Caki2 (cell line): ENCODE results near the gene BICDL1. TPM values are rescaled to one million over a fixed set of nuclear protein-coding genes. Genes with fewer than 3 reads are reported as not detected.

Experiments used
- DNase-seq: peaks from one replicate; pipeline ENCODE4 v3.0.0-alpha.2; 2015; ENCODE audit warnings: low read depth
- in situ Hi-C: cut with HindIII; loops from 2 replicates; pipeline ENCODE4 v1.10.0; 2016; ENCODE audit warnings: low sequenced_read_pairs, low pct_unique_long_range_greater_than_20kb, mixed read lengths
- total RNA-seq: library from RNA; depleted of rRNA; stranded (reverse); fragments of >200 nt; shearing (Covaris generic); gene quantifications from 2 replicates; pipeline ENCODE4 v1.2.3, GENCODE V29; 2014; ENCODE audit warnings: low replicate concordance

The BICDL1 gene
- total RNA-seq, 1 experiment from 2014 or later, result 21.3 TPM

- in situ Hi-C loops, result no loop called here
These were observed 101.7 kb downstream of the BICDL1 start for GRCh38 chr12:120090626-120091295.

GRCh38 chr12:120091371-120092090 is 102.5 kb downstream of the BICDL1 start:
- in situ Hi-C loops, result no loop called here
- no peak for DNase-seq

More at GRCh38 chr12:120090626-120091295, 101.7 kb downstream of the BICDL1 start:
- no peak for DNase-seq

DNA sequence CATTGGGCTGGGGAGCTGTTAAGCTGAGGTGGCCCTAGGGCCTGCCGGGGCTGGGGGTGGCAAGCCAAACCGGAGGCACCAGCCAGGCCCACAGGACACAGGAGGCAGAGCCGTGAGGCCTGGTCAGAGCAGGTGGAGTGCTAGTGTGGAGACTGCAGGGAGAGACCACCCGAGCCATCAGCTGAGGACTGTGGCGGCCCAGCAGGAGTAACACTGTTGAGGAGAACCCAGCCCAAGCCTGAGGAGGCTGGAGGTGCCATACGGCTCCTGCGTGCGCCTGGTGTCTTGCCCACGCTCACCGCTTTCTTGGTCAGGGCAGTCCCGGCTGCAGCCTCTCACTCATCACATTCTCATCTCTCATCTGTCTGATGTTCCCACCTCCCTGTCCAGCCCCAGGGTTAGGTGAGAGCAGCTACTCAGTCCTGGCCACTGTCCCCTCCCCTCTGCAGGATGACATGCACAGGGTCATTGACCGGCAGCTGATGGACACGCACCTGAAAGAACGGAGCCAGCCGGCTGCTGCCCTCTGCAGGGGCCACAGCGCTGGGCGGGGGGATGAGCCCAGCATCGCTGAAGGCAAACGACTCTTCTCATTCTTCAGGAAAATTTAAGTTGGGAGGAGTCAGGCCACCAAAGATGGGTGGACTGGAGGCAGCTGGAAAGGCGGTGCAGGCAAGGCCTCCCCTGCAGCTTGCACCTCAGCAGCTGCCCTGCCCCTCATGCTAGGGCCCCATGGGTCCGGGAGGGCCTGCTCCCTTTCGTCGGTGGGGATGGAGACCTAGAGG is 103.7 kb downstream of the BICDL1 start:
- no peak for DNase-seq
- in situ Hi-C loops, result no loop called here

GRCh38 chr12:120093336-120093591 is 104.2 kb downstream of the BICDL1 start:
- in situ Hi-C loops, result no loop called here
- DNase-seq, result no peak

DNA sequence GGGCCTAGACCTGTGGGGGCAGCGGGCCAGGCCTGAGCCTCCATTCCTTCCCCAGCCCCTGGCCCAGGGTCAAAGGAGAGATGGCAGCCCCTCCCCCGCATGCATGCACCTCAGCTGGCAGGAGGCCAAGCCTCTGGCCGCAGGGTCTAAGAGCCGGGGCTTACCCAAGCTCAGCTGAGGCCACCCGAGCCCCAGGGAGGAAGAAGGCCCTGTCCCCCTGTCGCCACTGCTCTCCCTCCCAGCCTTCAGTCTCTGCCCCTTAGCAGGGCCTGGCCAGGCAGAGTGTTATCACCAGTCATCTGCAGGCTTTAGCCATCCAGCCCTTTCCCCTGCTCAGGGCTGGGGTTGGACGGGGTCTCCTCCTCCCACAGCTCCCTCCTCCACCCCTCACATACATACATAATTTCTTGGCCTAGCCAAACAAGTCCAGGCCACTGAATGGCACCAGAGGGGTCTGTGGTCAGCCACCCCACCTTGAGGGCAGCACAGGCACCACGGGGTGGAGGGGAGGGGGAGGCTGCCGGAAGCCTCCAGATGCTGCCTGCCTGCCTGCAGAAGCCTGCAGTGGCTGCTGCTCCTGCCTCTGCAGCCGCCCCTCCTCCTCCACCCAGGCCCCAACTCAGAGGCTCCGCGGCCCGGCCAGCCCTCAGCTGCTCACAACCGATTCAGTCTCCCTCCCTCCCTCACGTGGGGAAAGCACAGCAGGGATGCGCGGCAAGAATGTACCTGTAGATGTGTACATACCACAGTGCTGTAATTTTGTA is 104.7 kb downstream of the BICDL1 start:
- in situ Hi-C loops, result no loop called here
- no peak for DNase-seq

DNA sequence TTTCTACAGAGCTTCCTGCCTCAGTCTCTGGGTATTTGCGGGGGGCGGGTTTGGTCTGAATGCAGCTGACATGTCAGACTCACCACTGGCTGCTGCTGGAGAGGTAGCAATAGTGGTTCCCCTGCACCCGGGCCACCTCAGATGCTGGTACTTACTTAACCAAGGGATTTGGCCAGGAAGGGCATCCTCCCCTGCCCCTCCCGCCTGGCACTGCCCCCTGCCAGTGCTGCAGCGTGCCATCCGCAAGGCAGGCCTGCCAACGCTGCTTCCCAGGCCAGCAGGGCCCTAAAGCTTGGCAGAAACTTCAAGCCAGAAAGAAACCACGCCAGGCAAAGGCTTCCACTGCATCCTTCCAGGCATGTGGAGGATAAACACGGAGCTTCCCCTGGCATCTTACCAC is 105.4 kb downstream of the BICDL1 start:
- no peak for DNase-seq
- in situ Hi-C loops, result no loop called here

GRCh38 chr12:120095331-120095730 is 106.3 kb downstream of the BICDL1 start:
- no peak for DNase-seq
- in situ Hi-C loops, result no loop called here

DNA sequence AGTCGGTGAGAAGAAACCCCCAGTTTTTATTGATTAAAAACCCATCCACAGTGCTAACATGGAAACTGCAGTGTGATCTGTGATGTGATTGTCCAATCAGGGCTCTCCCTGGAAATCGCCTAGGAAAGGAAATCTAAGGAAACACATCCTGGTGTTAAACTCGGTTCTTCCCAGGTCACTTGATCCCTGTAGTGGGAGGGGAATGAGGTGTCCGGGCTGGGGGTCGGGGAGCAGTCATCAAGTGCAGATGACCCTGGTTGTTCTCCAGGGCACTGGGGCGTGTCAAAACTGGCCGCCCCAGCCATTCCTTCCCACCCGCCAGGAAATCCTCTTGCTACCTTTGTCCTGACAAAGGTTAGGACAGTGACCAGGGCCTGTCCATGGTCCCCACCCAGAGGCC is 106.7 kb downstream of the BICDL1 start:
- DNase-seq, result no peak
- in situ Hi-C loops, result no loop called here

DNA sequence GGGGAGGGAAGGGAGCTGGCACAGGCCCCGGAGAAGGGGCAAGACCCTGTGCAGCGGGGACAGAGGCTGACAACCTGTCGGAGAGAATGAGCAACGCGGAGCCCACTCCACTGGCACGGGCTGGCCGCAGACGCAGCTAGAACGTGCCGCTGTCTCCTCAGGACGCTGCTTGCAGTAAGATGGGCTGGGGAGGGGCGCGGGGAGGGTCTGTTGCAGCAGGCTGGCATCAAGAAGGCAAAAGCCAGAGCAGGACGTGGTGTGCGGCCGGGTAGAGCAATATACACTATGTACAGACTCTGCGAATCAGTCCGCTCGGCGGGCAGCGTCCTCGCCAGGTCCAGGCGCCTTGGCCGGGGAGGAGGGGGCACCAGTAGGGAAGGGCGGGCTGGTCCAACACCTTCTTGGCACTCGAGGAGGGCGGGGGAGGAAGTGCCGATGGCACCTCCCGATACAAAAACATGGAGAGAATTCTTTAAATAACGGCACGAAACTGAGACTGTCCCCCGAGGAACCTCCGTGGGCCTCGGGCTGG is 107.7 kb downstream of the BICDL1 start:
- DNase-seq, result no peak
- in situ Hi-C loops, result no loop called here

DNA sequence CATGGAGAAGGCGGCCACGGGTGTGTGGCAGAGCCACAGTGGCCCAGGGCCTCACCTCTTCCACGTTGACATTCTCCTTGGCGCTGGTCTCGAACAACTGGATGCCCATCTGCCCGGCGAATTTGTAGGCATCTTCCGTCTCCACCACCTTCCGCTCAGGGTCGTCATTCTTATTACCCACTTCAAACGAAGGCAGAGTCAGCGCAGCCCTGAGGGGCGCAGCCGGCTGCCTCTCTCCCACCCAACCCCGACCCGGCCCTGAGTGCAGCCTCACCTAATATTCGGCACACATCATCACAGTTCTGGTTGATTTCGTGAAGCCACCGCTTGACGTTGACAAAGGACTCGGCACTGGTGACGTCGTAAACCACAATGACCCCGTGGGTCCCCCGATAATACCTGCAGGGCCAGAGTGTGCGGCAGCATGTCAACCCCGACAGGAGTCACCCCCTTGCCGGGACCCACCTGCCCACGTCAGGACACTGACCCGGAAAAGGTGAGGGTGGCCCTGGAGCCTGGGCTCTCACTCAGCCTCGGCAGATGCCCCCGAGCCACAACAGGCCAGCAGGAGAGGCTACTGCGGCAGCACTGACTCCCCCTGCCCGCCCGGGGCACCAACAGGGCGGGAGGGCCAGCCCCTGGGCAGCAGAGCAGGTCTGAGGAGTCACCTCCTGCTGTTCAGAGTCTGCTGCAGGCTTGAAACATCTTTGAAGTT is 109.9 kb downstream of the BICDL1 start:
- no peak for DNase-seq
- in situ Hi-C loops, result no loop called here

- in situ Hi-C loops, result no loop called here
- no peak for DNase-seq
These were observed 110.7 kb downstream of the BICDL1 start for GRCh38 chr12:120099738-120100137.

DNA sequence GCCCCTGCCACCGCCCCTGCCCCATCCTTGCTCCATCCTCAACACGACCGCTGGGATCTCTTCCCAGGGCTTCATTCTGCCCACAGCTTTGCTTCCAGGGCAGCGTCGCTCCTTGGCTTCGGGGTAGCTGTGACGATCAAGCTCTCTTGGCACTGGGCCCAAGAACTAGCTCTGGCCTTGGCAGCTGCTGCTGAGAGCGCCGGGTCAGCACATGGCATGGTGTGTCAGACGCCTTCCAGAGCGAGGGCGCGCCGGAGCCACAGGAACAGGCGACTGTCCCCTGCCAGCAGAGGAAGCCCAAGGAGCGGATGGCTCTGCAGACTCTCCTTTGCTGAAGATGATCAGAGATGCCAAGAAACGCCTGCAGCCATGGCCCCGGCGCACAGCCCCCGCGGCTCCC is 111.6 kb downstream of the BICDL1 start:
- in situ Hi-C loops, result no loop called here
- no peak for DNase-seq

DNA sequence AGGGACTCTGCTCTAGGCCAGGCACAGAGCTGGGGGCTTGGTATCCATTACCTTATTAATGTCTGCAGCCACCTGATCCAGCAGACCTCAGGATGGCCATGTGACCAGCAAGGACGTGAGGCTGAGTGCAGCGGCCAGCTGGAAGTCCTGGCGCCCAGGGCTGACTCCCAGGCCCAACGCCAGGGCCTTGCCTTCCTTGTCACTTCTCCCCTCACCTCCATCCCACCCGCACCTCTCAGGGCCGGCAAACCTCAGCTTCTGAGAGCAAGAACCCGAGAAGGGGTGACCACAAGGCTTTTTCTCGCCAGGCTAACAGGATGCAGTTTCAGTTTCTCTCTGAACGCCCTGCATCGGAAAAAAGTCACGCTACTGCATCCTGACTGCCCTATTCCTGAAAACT is 112.1 kb downstream of the BICDL1 start:
- no peak for DNase-seq
- in situ Hi-C loops, result no loop called here

DNA sequence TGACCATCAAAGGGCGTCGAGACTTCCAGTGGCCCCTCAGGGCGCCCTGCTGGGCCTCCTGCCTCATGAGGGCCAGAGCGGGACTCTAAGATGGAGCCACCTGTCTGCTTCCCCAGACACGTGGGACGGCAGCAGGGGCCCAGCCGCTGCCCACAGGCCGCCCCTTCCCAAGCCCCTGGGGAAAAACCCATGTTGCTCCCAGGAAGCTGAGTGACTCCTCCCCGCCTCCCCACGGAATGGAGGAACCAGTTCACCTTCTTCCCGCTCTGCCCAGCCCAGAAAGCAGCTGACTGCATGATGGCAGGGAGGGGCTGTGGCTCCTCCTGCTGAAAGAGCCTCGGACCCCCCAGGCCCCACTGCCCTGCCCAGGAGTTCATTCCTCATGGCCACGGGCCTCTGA is 112.6 kb downstream of the BICDL1 start:
- in situ Hi-C loops, result no loop called here
- DNase-seq, result no peak

GRCh38 chr12:120102189-120103043 is 113.4 kb downstream of the BICDL1 start:
- DNase-seq, result no peak

DNA sequence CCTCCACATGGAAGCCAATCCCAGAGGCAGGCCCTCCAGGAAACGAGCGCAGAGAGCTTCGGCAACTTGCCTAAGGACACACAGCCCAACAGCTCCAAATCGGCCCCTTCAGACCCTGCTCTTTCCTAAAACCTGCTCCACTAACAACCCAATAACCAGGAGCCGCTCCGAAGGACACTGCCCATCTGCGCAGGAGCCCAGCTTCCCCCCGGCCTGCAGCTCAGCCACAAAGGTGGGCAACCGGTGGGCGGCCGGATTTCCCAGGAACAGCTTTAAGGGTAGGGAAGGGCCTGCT is 114.0 kb downstream of the BICDL1 start:
- in situ Hi-C loops, result no loop called here
- no peak for DNase-seq

More at GRCh38 chr12:120102189-120103043, 113.4 kb downstream of the BICDL1 start:
- in situ Hi-C loops, result no loop called here

- no peak for DNase-seq
- in situ Hi-C loops, result no loop called here
These were observed 114.3 kb downstream of the BICDL1 start for GRCh38 chr12:120103371-120103770.
